GM12878 (cell line): ENCODE results near the gene PLXNC1. TPM values are rescaled to one million over a fixed set of nuclear protein-coding genes. Genes with fewer than 3 reads are reported as not detected.

Experiments used
- ATAC-seq: fragments of 200-7000 bp; cut with Tn5 transposase; 3 replicates; pipeline ENCODE4 v1.9.1; 2020; ENCODE audit warnings: mild to moderate bottlenecking, moderate library complexity
- BruUV-seq: library from RNA; stranded (reverse); fragments of 400-500 nt; replicated peaks from 2 replicates; lab custom pipeline; 2021; lab: Mats Ljungman, UMichigan
- CTCF ChIA-PET: fragments of 300-600 bp; sonication (Branson Sonifier 250); formaldehyde crosslinking; extraction: SDS; loops from one replicate; lab custom pipeline; 2021; ENCODE audit warnings: inconsistent platforms; lab: Yijun Ruan, JAX
- POLR2A ChIA-PET: fragments of 350-600 bp; formaldehyde crosslinking; extraction: SDS; loops from one replicate; lab custom pipeline; 2021; ENCODE audit warnings: inconsistent platforms; lab: Charles Lee
- RAD21 ChIA-PET: fragments of 300-600 bp; sonication (Branson Sonifier 250); formaldehyde crosslinking; loops from one replicate; lab custom pipeline; 2023; ENCODE audit warnings: antibody characterized with exemption; ENCODE audit not compliant: unreplicated experiment; lab: Charles Lee
- SMC1A ChIA-PET: fragments of 300-600 bp; sonication (Branson Sonifier 250); formaldehyde crosslinking; loops from one replicate; lab custom pipeline; 2023; ENCODE audit not compliant: unreplicated experiment, uncharacterized antibody; lab: Charles Lee
- DNase-seq: peaks from one replicate; pipeline ENCODE4 v3.0.0-alpha.2; 2011; ENCODE audit warnings: low read depth, low spot score
- FAIRE-seq: peaks from 3 replicates; lab custom pipeline; 2011; peaks lifted over from hg19 to GRCh38; lab: Jason Lieb, UNC
- H2AFZ ChIP-seq: 2 replicates; pipeline ENCODE4 v1.6.0; 2011; ENCODE audit warnings: low read depth, low read length, control low read depth; ENCODE audit not compliant: control insufficient read depth
- H3K27ac ChIP-seq: 2 replicates; pipeline ENCODE4 v1.5.1; 2011; ENCODE audit warnings: control low read depth; ENCODE audit not compliant: control insufficient read depth, insufficient read depth
- H3K27me3 ChIP-seq, 2 experiments: replicated peaks in 1 of 2; 2 replicates each; pipeline versions ENCODE4 v1.6.0 to v1.6.1; 2011; ENCODE audit warnings: low read length in 1 of 2; ENCODE audit not compliant: control insufficient read depth in 2 of 2, insufficient read depth in 2 of 2
- H3K36me3 ChIP-seq, 2 experiments: 2 replicates each; pipeline ENCODE4 v1.5.1; 2011; ENCODE audit warnings: low read length in 1 of 2; ENCODE audit not compliant: control insufficient read depth in 2 of 2, insufficient read depth in 2 of 2
- H3K4me1 ChIP-seq: 2 replicates; pipeline ENCODE4 v1.6.1; 2011; ENCODE audit warnings: mild to moderate bottlenecking, low read length, moderate library complexity, mixed read lengths; ENCODE audit not compliant: control insufficient read depth, insufficient read depth
- H3K4me2 ChIP-seq: 2 replicates; pipeline ENCODE4 v1.6.0; 2011; ENCODE audit warnings: control low read depth; ENCODE audit not compliant: control insufficient read depth, insufficient read depth
- H3K4me3 ChIP-seq: fragments of 200-600 bp; sonication (generic); 2 replicates; pipeline ENCODE4 v1.5.1; 2016
- H3K79me2 ChIP-seq: 2 replicates; pipeline ENCODE4 v1.6.0; 2011; ENCODE audit warnings: low read length; ENCODE audit not compliant: control insufficient read depth, insufficient read depth
- H3K9ac ChIP-seq: 2 replicates; pipeline ENCODE4 v1.8.0; 2011; ENCODE audit warnings: low read length, control low read depth, mixed read lengths; ENCODE audit not compliant: control insufficient read depth, insufficient read depth
- H3K9me3 ChIP-seq: replicated peaks from 3 replicates; pipeline ENCODE4 v1.5.1; 2011; ENCODE audit warnings: mild to moderate bottlenecking, low read length; ENCODE audit not compliant: control insufficient read depth, insufficient read depth
- H4K20me1 ChIP-seq: 2 replicates; pipeline ENCODE4 v1.6.0; 2011; ENCODE audit not compliant: control insufficient read depth, insufficient read depth
- CBX5 ChIP-seq: sonication (generic); IDR thresholded peaks from 2 replicates; pipeline ENCODE4 v1.6.1; 2016; ENCODE audit warnings: low read depth, moderate library complexity, mild to moderate bottlenecking, inconsistent platforms
- CREM ChIP-seq: IDR thresholded peaks from 2 replicates; pipeline ENCODE4 v1.6.1; 2014; ENCODE audit warnings: antibody characterized with exemption, low read depth
- EED ChIP-seq: sonication (generic); IDR thresholded peaks from 2 replicates; pipeline ENCODE4 v1.6.1; 2016; ENCODE audit warnings: antibody characterized with exemption, low read depth
- HCFC1 ChIP-seq: fragments of 150-350 bp; IDR thresholded peaks from 2 replicates; pipeline ENCODE4 v1.6.1; 2014; ENCODE audit warnings: low read length
- JUND ChIP-seq: IDR thresholded peaks from 2 replicates; pipeline ENCODE4 v1.6.1; 2012; ENCODE audit warnings: low read depth, mild to moderate bottlenecking, low read length, improper control_type of control experiment, moderate library complexity
- NFXL1 ChIP-seq: fragments of 450-650 bp; IDR thresholded peaks from 2 replicates; pipeline ENCODE4 v1.6.1; 2017; ENCODE audit warnings: antibody characterized with exemption, mild to moderate bottlenecking, borderline replicate concordance
- NR2C2 ChIP-seq: IDR thresholded peaks from 2 replicates; pipeline ENCODE4 v1.6.1; 2011; ENCODE audit warnings: borderline replicate concordance, low read depth; ENCODE audit not compliant: control insufficient read depth, insufficient read length
- SMARCA5 ChIP-seq: fragments of 450-650 bp; IDR thresholded peaks from 2 replicates; pipeline ENCODE4 v1.6.1; 2017; ENCODE audit warnings: mild to moderate bottlenecking
- SREBF2 ChIP-seq: IDR thresholded peaks from 2 replicates; pipeline ENCODE4 v1.6.1; 2012; ENCODE audit warnings: mild to moderate bottlenecking, low read length
- SRF ChIP-seq, 2 experiments: IDR thresholded peaks; 2 replicates each; pipeline ENCODE4 v1.6.1; 2011; ENCODE audit warnings: low read depth in 2 of 2, low read length in 2 of 2, mild to moderate bottlenecking in 1 of 2, moderate library complexity in 1 of 2
- SUZ12 ChIP-seq: fragments of 200-600 bp; sonication (generic); IDR thresholded peaks from one replicate; pipeline ENCODE4 v1.6.1; 2018; ENCODE audit warnings: antibody characterized with exemption, mild to moderate bottlenecking; ENCODE audit not compliant: unreplicated experiment
- TCF7 ChIP-seq: IDR thresholded peaks from 2 replicates; pipeline ENCODE4 v1.6.1; 2014; ENCODE audit warnings: antibody characterized with exemption, borderline replicate concordance
- YBX1 ChIP-seq: fragments of 450-650 bp; IDR thresholded peaks from 2 replicates; pipeline ENCODE4 v1.6.1; 2016; ENCODE audit warnings: antibody characterized with exemption
- YY1 ChIP-seq: IDR thresholded peaks from 2 replicates; pipeline ENCODE4 v1.6.1; 2011; ENCODE audit warnings: low read depth, mild to moderate bottlenecking, low read length
- ZNF24 ChIP-seq: fragments of 450-650 bp; IDR thresholded peaks from 2 replicates; pipeline ENCODE4 v1.6.1; 2017; ENCODE audit warnings: antibody characterized with exemption, mild to moderate bottlenecking
- WGBS: methylation state at CpG from one replicate; pipeline ENCODE4 v1.1.6; 2016; ENCODE audit warnings: low lambda C conversion rate; ENCODE audit not compliant: insufficient replicate concordance, insufficient coverage; ENCODE audit errors: missing lambda C conversion rate; 5-methylcytosine and 5-hydroxymethylcytosine counted together
- in situ Hi-C: fragments of 300-500 bp; cut with MboI; formaldehyde crosslinking; loops from 9 replicates; pipeline ENCODE4 v1.14.3; 2018; ENCODE audit warnings: mixed read lengths
- intact Hi-C: fragments of 100-400 bp; cut with micrococcal nuclease; formaldehyde crosslinking; loops from one replicate; pipeline ENCODE4 v1.14.2; 2022; ENCODE audit not compliant: unreplicated experiment
- polyA plus RNA-seq, 11 experiments: library from polyadenylated mRNA; depleted of rRNA in 4 of 11; unstranded in 6 of 11; stranded (reverse) in 5 of 11; fragments of >200 nt; fragmentation: Nextera tagmentation in 4 of 11; fragmentation: Illumina TruSeq in 1 of 11; extraction: Ambion mirVana in 4 of 11; extraction: Trizol in 1 of 11; gene quantifications; 1 replicate in 1 of 11; 2 replicates in 10 of 11; pipeline versions ENCODE4 v1.2.1 to v1.2.3, GENCODE V29; 2011 to 2016; ENCODE audit warnings: inconsistent platforms in 2 of 11, missing spikeins in 2 of 11, low read depth in 1 of 11
- total RNA-seq, 4 experiments: library from RNA; depleted of rRNA in 3 of 4; stranded (reverse); fragments of >200 nt in 3 of 4; fragmentation: Illumina TruSeq in 1 of 4; extraction: Trizol in 1 of 4; gene quantifications; 2 replicates each; pipeline versions ENCODE4 v1.2.1 to v1.2.3, GENCODE V29; 2013 to 2021
- TF ChIP-seq, protein P1 (sequence below): fragments of 450-650 bp; IDR thresholded peaks from 2 replicates; pipeline ENCODE4 v1.6.1; 2016; ENCODE audit warnings: mild to moderate bottlenecking
- TF ChIP-seq, protein P2 (sequence below): fragments of 450-650 bp; IDR thresholded peaks from 2 replicates; pipeline ENCODE4 v1.6.1; 2017; ENCODE audit warnings: borderline replicate concordance
- TF ChIP-seq, protein P3 (sequence below): IDR thresholded peaks from 2 replicates; pipeline ENCODE4 v1.6.1; 2012; ENCODE audit warnings: low read depth, low read length, improper control_type of control experiment
- TF ChIP-seq, protein P4 (sequence below): IDR thresholded peaks from 2 replicates; pipeline ENCODE4 v1.6.1; 2011; ENCODE audit warnings: low read depth, low read length, improper control_type of control experiment, borderline replicate concordance

PLXNC1 gene
- total and polyA plus RNA-seq, 10 of the 15 experiments (the other 5 are each of a cell fraction or from before 2014, with no cell fraction given), result 5.2 to 41.2 (median 24.6) TPM

DNA sequence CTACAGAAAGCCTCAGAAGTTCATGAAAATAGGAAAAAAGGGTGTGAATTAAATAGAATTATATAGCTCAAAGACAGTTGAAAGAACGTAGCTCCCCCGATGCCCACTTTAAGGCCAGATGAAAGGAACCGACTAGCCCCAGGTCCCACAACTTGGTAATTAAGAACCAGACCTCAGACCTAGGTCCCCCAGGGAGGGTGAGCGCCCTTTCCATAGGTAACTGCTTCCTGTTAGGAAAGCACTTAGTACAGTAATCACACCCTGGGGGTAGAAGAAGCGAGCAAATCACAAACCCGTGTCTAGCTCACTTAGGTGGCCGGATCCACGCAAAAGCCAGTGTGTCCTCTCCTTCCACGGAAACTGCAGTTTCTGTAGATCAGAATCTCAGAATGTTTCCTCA lies 77.1 kb downstream of the PLXNC1 start:
- TF ChIP-seq YY1, result no peak
- TF ChIP-seq, protein P1, sequence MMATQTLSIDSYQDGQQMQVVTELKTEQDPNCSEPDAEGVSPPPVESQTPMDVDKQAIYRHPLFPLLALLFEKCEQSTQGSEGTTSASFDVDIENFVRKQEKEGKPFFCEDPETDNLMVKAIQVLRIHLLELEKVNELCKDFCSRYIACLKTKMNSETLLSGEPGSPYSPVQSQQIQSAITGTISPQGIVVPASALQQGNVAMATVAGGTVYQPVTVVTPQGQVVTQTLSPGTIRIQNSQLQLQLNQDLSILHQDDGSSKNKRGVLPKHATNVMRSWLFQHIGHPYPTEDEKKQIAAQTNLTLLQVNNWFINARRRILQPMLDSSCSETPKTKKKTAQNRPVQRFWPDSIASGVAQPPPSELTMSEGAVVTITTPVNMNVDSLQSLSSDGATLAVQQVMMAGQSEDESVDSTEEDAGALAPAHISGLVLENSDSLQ, result no peak
- TF ChIP-seq SREBF2, result no peak
- TF ChIP-seq, protein P2, sequence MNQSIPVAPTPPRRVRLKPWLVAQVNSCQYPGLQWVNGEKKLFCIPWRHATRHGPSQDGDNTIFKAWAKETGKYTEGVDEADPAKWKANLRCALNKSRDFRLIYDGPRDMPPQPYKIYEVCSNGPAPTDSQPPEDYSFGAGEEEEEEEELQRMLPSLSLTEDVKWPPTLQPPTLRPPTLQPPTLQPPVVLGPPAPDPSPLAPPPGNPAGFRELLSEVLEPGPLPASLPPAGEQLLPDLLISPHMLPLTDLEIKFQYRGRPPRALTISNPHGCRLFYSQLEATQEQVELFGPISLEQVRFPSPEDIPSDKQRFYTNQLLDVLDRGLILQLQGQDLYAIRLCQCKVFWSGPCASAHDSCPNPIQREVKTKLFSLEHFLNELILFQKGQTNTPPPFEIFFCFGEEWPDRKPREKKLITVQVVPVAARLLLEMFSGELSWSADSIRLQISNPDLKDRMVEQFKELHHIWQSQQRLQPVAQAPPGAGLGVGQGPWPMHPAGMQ, result no peak
- TF ChIP-seq, protein P3, sequence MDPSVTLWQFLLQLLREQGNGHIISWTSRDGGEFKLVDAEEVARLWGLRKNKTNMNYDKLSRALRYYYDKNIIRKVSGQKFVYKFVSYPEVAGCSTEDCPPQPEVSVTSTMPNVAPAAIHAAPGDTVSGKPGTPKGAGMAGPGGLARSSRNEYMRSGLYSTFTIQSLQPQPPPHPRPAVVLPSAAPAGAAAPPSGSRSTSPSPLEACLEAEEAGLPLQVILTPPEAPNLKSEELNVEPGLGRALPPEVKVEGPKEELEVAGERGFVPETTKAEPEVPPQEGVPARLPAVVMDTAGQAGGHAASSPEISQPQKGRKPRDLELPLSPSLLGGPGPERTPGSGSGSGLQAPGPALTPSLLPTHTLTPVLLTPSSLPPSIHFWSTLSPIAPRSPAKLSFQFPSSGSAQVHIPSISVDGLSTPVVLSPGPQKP, result no peak
- no peak for TF ChIP-seq JUND
- no peak for TF ChIP-seq CREM
- TF ChIP-seq HCFC1, result no peak
- no peak for TF ChIP-seq SUZ12
- no peak for TF ChIP-seq CBX5
- TF ChIP-seq, protein P4, sequence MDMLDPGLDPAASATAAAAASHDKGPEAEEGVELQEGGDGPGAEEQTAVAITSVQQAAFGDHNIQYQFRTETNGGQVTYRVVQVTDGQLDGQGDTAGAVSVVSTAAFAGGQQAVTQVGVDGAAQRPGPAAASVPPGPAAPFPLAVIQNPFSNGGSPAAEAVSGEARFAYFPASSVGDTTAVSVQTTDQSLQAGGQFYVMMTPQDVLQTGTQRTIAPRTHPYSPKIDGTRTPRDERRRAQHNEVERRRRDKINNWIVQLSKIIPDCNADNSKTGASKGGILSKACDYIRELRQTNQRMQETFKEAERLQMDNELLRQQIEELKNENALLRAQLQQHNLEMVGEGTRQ, result no peak
- no peak for TF ChIP-seq YBX1
- no peak for TF ChIP-seq TCF7
- no peak for TF ChIP-seq EED
- no peak for TF ChIP-seq SMARCA5
- no peak for TF ChIP-seq NR2C2
- no peak for TF ChIP-seq SRF (IDR thresholded peaks at IDR 0.05; ENCODE audit: low read depth in 2 of 2, low read length in 2 of 2)
- no peak for TF ChIP-seq NFXL1
- no peak for TF ChIP-seq ZNF24
- no peak for DNase-seq
- no peak overlapping the region for H3K4me2 ChIP-seq
- H3K4me1 ChIP-seq, result peaks cover 51% of the 10 kb centered on the region
- intact Hi-C loops (no loop called here), in situ Hi-C loops (no loop called here)
- H3K36me3 ChIP-seq, result peaks cover 3 to 31% of the 10 kb centered on the region in 2 experiments
- H3K79me2 ChIP-seq, result no peaks in the 10 kb centered on the region
- no peak for FAIRE-seq
- no peaks in the 10 kb centered on the region; the same call in 2 of the 3 replicates for H3K9me3 ChIP-seq
- 94% methylated on average over 9 of the region's 9 CpGs for WGBS
- H3K9ac ChIP-seq, result no peak overlapping the region
- ChIA-PET RAD21 (interaction anchor here (0.7 to 2.1 kb wide), 7 partner anchors 8 to 76 kb away, joined by 3 to 6 read pairs (median 4); no protein-coding TSS in a partner anchor), SMC1A (interaction anchor here (0.8 to 8.2 kb wide), 11 partner anchors 9 to 52 kb away, joined by 3 to 85 read pairs (median 4); no protein-coding TSS in a partner anchor), POLR2A (interaction anchor here (0.9 to 2.4 kb wide), 6 partner anchors 14 to 74 kb away, joined by 3 to 9 read pairs (median 4); no protein-coding TSS in a partner anchor), CTCF (interaction anchor here (0.7 to 2.2 kb wide), 5 partner anchors 10 to 45 kb away, joined by 3 to 6 read pairs (median 3); no protein-coding TSS in a partner anchor)
- H3K4me3 ChIP-seq, result no peak overlapping the region
- H4K20me1 ChIP-seq, result no peaks in the 10 kb centered on the region
- H3K27me3 ChIP-seq, result no peaks in the 10 kb centered on the region
- BruUV-seq, result no TSS peak
- no peak for ATAC-seq
- H3K27ac ChIP-seq, result no peak overlapping the region
- no peak overlapping the region for H2AFZ ChIP-seq
